WERI-Rb-1 (cell line): ENCODE measurements around the gene UVRAG.
"Not testable (repeated sequence)": the region's sequence is repeated elsewhere in the genome, so short reads cannot be mapped to it uniquely, and the experiment has no call there.

ENCODE experiments used
- DNase-seq: peaks from one replicate; pipeline ENCODE4 v3.0.0-alpha.2; 2020
- H3K27ac ChIP-seq: fragments of 250-450 bp; sonication (Bioruptor Pico); 2 replicates; pipeline ENCODE4 v1.5.1; 2020; ENCODE audit warnings: mild to moderate bottlenecking, moderate library complexity
- H3K27me3 ChIP-seq: fragments of 250-450 bp; sonication (Bioruptor Pico); 2 replicates; pipeline ENCODE4 v1.5.1; 2021; ENCODE audit warnings: mild to moderate bottlenecking, low read depth, moderate library complexity; ENCODE audit not compliant: insufficient read depth, severe bottlenecking
- H3K36me3 ChIP-seq: fragments of 250-450 bp; sonication (Bioruptor Pico); 2 replicates; pipeline ENCODE4 v1.5.1; 2020; ENCODE audit warnings: mild to moderate bottlenecking, moderate library complexity
- H3K4me3 ChIP-seq: 2 replicates; pipeline ENCODE4 v1.5.1; 2011; ENCODE audit warnings: low read depth, mild to moderate bottlenecking, control low read depth, low read length
- H3K9me3 ChIP-seq: fragments of 250-450 bp; sonication (Bioruptor Pico); 2 replicates; pipeline ENCODE4 v1.5.1; 2021; ENCODE audit warnings: mild to moderate bottlenecking, moderate library complexity; ENCODE audit not compliant: severe bottlenecking
- CTCF ChIP-seq: IDR thresholded peaks from 2 replicates; pipeline ENCODE4 v1.5.1; 2011; ENCODE audit warnings: low read depth, mild to moderate bottlenecking, control low read depth, inconsistent platforms, low read length

The UVRAG gene

GRCh38 chr11:75921808-75922207 is 106.8 kb downstream of the UVRAG start:
- H3K36me3 ChIP-seq, result no peaks in the 10 kb centered on the region; the same call in 1 of the 2 replicates
- DNase-seq, result no peak
- TF ChIP-seq CTCF, result no peak
- H3K4me3 ChIP-seq, result no peak overlapping the region
- H3K27me3 ChIP-seq, result no peaks in the 10 kb centered on the region
- no peaks in the 10 kb centered on the region for H3K9me3 ChIP-seq
- no peak overlapping the region for H3K27ac ChIP-seq

- TF ChIP-seq CTCF, result no peak
- no peaks in the 10 kb centered on the region for H3K9me3 ChIP-seq
- no peak for DNase-seq
- no peaks in the 10 kb centered on the region for H3K36me3 ChIP-seq
- no peak overlapping the region for H3K27ac ChIP-seq
- no peaks in the 10 kb centered on the region for H3K27me3 ChIP-seq
- H3K4me3 ChIP-seq, result no peak overlapping the region
Measured at GRCh38 chr11:75924966-75925784, 110.2 kb downstream of the UVRAG start.

- no peak overlapping the region for H3K4me3 ChIP-seq
- DNase-seq, result no peak
- no peaks in the 10 kb centered on the region for H3K9me3 ChIP-seq
- TF ChIP-seq CTCF, result no peak
- H3K36me3 ChIP-seq, result no peaks in the 10 kb centered on the region
- H3K27me3 ChIP-seq, result no peaks in the 10 kb centered on the region
- no peak overlapping the region for H3K27ac ChIP-seq
Measured at GRCh38 chr11:75925785-75926164, 110.8 kb downstream of the UVRAG start.

GRCh38 chr11:75929706-75930105 is 114.7 kb downstream of the UVRAG start:
- TF ChIP-seq CTCF, result no peak

GRCh38 chr11:75930534-75930933 is 115.5 kb downstream of the UVRAG start:
- Histone ChIP-seq H3K27ac (no peak overlapping the region), H3K27me3 (no peaks in the 10 kb centered on the region), H3K4me3 (no peak overlapping the region), H3K9me3 (no peaks in the 10 kb centered on the region), H3K36me3 (no peaks in the 10 kb centered on the region)
- no peak for TF ChIP-seq CTCF
- DNase-seq, result no peak

More at GRCh38 chr11:75929706-75930105, 114.7 kb downstream of the UVRAG start:
- no peaks in the 10 kb centered on the region for H3K36me3 ChIP-seq
- no peak overlapping the region for H3K27ac ChIP-seq
- H3K4me3 ChIP-seq, result no peak overlapping the region
- DNase-seq, result no peak
- no peaks in the 10 kb centered on the region for H3K27me3 ChIP-seq
- no peaks in the 10 kb centered on the region for H3K9me3 ChIP-seq

- Histone ChIP-seq H3K27me3 (no peaks in the 10 kb centered on the region), H3K9me3 (no peaks in the 10 kb centered on the region), H3K36me3 (no peaks in the 10 kb centered on the region), H3K4me3 (no peak overlapping the region), H3K27ac (no peak overlapping the region)
- no peak for DNase-seq
- no peak for TF ChIP-seq CTCF
Measured at GRCh38 chr11:75931124-75931523, 116.1 kb downstream of the UVRAG start.

- not testable (repeated sequence) for DNase-seq, H3K27ac ChIP-seq, H3K36me3 ChIP-seq, H3K9me3 ChIP-seq, H3K27me3 ChIP-seq, H3K4me3 ChIP-seq
Measured at GRCh38 chr11:75933736-75934135, 118.7 kb downstream of the UVRAG start.
